ENCODE results near the gene OR2M7. TPM values are rescaled to one million over a fixed set of nuclear protein-coding genes. Genes with fewer than 3 reads are reported as not detected.
"Not testable (repeated sequence)": the region's sequence is repeated elsewhere in the genome, so short reads cannot be mapped to it uniquely, and the experiment has no call there.

The OR2M7 gene, protein sequence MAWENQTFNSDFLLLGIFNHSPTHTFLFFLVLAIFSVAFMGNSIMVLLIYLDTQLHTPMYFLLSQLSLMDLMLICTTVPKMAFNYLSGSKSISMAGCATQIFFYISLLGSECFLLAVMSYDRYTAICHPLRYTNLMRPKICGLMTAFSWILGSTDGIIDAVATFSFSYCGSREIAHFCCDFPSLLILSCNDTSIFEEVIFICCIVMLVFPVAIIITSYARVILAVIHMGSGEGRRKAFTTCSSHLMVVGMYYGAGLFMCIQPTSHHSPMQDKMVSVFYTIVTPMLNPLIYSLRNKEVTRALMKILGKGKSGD
- total RNA-seq: not detected in 2 replicates

DNA sequence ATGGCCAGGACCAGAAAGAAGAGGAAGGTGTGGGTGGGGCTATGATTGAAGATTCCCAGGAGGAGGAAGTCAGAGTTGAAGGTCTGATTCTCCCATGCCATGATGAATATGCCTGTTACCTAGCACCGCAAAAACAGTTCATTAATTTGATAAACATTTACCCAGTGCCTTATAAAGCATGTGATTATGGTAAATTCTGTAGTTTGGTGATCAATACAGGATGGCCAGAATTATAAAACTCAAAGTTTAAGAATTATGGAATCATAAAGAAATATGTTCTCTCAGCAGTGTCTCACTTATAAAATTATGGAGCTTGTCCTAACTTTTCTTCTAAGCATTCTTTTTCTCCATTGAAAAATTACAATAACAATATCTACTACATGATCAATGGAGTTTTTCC is at the start of gene OR2M7:
Gene OR2M7, minus strand, starts transcription at position 101 of the 400 bp plus-strand sequence. Its CDS starts 0 bp downstream, at position 101.
- no peak for DNase-seq (ENCODE audit: low read depth in 2 of 2)

DNA sequence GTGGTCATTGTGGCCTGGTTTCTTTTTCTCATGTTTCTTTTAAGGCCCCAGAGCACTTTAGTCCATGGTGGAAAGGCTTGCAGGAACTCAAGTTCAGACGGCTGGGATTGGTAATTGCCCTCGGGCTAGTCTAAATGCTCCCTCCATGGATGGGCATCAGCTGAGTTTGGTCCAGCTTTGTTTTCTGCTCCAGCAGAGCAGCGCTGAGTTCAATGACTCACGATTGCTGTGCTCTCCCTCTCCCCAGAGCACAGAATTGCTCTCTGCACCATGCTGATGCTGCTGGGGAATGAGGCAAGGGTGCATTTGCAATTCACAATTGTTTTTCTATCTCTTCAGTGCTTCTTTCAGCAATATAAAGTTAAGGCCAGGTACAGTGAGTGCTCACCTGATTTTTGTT is 49.4 kb upstream of the OR2M7 start:
- DNase-seq (ENCODE audit: low read depth in 2 of 2): no peak

DNA sequence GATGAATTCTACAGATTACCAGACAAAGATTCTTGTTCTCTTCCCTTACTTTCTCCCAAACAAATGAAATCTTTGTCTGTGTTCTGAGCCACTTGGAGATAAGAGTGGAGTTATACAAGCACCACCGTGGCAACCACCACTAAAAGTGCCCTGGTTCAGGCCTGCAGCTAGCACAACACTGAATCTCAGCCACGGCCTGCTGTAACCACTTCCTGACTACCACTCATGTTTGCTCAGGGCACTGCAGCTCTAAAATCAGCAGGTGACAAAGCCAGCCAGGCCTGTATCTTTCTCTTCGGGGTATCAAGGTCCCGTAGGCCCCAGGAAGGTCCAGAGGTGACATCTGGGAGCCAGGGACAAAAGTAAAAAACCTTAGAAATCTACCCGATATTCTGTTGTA is 48.0 kb upstream of the OR2M7 start:
- DNase-seq (ENCODE audit: low read depth in 2 of 2): no peak

GRCh38 chr1:248366609-248367008 is 42.2 kb upstream of the OR2M7 start:
- DNase-seq (ENCODE audit: low read depth in 2 of 2): no peak

DNA sequence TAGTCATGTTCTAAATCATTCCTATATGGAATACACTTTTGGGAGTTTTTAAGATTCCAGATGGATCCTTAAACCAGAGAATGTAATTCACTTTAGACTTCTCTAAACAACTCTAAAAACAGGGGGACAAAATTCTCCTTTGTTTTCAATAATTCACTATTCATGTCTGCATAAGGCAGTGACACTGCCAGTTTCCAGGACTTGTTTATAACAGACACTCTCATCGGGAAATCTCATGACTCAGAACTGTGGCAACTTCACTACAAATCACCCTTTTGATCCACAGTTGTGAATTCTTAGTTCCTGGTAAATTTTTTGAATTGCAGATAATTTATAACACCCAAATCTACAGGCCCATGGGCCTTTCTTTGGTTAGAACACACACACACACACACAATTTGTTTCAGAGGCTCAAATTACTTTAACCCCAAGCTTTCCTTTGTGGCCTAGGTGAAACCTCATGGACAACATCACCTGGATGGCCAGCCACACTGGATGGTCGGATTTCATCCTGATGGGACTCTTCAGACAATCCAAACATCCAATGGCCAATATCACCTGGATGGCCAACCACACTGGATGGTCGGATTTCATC is 36.9 kb upstream of the OR2M7 start, which contains the start of gene OR2T4:
Gene OR2T4, plus strand, starts transcription at position 545 of the 595 bp plus-strand sequence. Its CDS starts 0 bp downstream, at position 545.
- no peak for DNase-seq (ENCODE audit: low read depth in 2 of 2)

GRCh38 chr1:248359415-248359814 is 35.0 kb upstream of the OR2M7 start:
- no peak for DNase-seq (ENCODE audit: low read depth in 2 of 2)

DNA sequence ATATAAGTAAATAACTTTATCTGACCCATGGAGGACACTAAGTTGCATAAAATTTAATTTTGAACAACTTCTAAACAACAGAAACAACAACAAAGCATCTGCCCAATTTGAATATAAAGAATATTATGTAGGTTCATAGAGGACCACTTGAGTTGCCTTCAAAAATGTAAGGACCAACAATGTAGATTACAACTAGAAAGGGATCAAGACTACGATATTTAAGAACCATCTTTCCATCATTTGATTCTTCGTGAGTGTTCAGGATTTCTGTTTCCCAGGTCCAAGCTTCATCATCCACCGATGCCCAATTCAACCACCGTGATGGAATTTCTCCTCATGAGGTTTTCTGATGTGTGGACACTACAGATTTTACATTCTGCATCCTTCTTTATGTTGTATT is 24.1 kb upstream of the OR2M7 start, which contains the start of gene OR14C36:
Gene OR14C36, plus strand, starts transcription at position 301 of the 400 bp plus-strand sequence. Its CDS starts 0 bp downstream, at position 301.
- DNase-seq (ENCODE audit: low read depth in 2 of 2): no peak

DNA sequence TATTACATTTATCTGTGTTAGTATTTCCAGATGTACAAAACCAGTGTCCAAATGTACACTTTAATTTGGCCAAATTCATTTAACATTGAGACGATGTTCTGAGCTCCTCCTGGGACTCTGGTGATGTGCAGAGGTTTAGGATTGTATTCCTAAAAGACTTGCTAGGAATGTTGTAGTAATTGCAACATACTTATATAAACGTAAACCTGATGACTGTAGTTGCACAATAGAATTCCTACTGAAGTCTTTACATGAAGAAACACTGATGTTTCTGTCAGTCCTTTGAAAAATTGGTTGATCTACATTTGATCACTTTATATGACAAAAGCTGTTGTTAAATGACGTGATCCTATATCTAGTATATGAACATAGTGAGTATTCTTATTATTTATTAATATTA is 19.1 kb upstream of the OR2M7 start:
- DNase-seq (ENCODE audit: low read depth in 2 of 2): no peak

DNA sequence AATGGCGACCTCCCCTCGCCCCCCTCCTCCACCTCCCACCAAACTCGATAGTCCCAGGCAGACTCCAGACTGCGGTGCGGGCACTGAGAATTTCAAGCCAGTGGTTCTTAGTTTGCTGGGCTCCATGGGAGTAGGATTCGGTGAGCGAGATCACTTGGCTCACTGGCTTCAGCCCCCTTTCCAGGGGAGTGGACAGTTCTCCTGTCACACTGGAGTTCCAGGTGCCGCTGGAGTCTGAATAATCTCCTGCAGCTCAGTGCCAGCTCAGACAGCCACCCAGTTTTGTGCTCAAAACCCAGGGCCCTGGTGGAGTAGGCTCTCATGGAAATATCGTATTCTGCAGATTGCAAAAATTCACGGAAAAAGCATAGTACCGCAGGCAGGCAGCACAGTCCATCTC is 7.6 kb downstream of the OR2M7 start:
- no peak for DNase-seq (ENCODE audit: low read depth in 2 of 2)

- DNase-seq (ENCODE audit: low read depth in 2 of 2): not testable (repeated sequence)
These were observed 17.6 kb downstream of the OR2M7 start for GRCh38 chr1:248306740-248307139.

DNA sequence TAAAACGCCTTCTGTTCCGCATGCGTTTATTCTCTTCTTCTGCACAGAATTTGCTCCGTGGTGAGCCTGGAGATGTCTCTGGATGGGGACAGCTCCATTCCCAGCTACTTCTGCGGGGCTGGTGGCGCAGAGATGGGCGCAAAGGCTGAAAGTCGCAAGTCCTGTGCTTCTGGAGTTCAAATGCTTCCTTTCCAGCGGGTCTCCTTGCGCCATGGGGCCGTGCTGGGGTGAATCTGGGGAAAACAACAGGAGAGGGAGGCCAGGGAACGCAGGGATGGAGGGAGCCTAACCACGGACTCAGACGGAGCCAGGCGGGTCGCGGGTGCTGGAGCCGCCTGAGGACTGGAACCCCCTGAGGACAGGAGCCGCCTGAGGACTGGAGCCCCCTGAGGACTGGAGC is 18.3 kb downstream of the OR2M7 start:
- no peak for DNase-seq (ENCODE audit: low read depth in 2 of 2)

GRCh38 chr1:248305672-248306071 is 18.7 kb downstream of the OR2M7 start:
- not testable (repeated sequence) for DNase-seq (ENCODE audit: low read depth in 2 of 2)

- no peak for DNase-seq (ENCODE audit: low read depth in 2 of 2)
These were observed 21.0 kb downstream of the OR2M7 start, which contains the start of gene OR2T12 for GRCh38 chr1:248303324-248303723. OR2T12 (minus strand) TSS chr1:248303424; CDS start chr1:248295578, 7,846 bp downstream.

DNA sequence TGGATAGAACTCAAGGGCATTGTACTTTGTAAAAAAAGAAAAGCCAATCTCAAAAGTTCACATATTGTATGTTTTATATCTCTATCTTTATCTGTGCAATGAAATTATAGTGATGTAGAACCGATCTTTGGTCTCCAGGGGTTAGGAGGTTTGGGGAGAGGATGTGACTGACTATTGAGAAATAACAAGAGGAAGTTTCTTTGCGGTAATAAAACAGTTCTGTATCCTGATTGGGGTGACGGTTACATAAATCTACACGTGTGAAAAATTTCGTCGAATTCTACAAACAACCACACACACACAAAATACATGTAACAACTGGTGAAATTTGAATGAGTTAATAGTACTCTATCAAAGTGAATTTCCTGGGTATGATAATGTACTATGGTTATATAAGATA is 36.0 kb downstream of the OR2M7 start:
- DNase-seq (ENCODE audit: low read depth in 2 of 2): no peak

DNA sequence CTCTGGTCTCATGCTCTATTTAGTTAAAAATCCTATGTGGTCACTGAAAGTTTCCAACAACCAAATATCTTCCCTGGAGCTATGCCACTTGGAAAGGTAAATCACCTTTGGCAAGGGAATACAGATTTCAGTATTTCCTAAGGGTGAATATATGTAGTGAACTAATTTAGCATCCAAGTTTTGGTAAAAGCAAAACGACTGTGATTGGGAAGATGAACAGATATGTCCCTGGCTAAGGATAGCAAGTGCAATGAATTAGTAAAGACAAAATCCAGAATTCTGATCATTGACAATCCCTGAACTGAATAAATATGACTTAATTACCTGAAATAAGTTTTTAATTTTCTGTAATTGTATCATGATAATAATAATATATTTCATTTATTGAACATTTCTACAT is 46.5 kb downstream of the OR2M7 start, which contains the start of gene OR2T33:
Gene OR2T33, minus strand, starts transcription at position 101 of the 400 bp plus-strand sequence. CDS start 4,162 bp downstream, outside the sequence.
- no peak for DNase-seq (ENCODE audit: low read depth in 2 of 2)

Other genes starting within 250 kb of the OR2M7 start
- not detected in 2 replicates for gene OR2L13, start 229.4 kb downstream of the OR2M7 start, total RNA-seq
- gene OR2M5, start 179.4 kb downstream of the OR2M7 start, total RNA-seq: not detected in 2 replicates
- gene OR2M2, start 149.7 kb downstream of the OR2M7 start, total RNA-seq: not detected in 2 replicates
- gene OR2M3, start 127.3 kb downstream of the OR2M7 start, total RNA-seq: not detected in 2 replicates
- gene OR2M4, start 93.2 kb downstream of the OR2M7 start, total RNA-seq: not detected in 2 replicates
- not detected in 2 replicates for gene OR2T33, start 46.6 kb downstream of the OR2M7 start, total RNA-seq
- gene OR2T12, start 21.1 kb downstream of the OR2M7 start, total RNA-seq: not detected in 2 replicates
- not detected in 2 replicates for gene OR14C36, start 24.2 kb upstream of the OR2M7 start, total RNA-seq
- not detected in 2 replicates for gene OR2T4, start 37.1 kb upstream of the OR2M7 start, total RNA-seq
- gene OR2T6, start 51.2 kb upstream of the OR2M7 start, total RNA-seq: not detected in 2 replicates
- not detected in 2 replicates for gene OR2T1, start 78.5 kb upstream of the OR2M7 start, total RNA-seq
- not detected in 2 replicates for gene OR2T2, start 121.1 kb upstream of the OR2M7 start, total RNA-seq
- not detected in 2 replicates for gene OR2T3, start 148.8 kb upstream of the OR2M7 start, total RNA-seq
- gene OR2T5, start 164.0 kb upstream of the OR2M7 start, total RNA-seq: not detected in 2 replicates
- gene OR2G6, start 183.5 kb upstream of the OR2M7 start, total RNA-seq: not detected in 2 replicates
- not detected in 2 replicates for gene OR2T29, start 238.2 kb upstream of the OR2M7 start, total RNA-seq